Loucy (cell line): ENCODE results near the gene ITGB6.

Experiments
- EZH2phosphoT487 ChIP-seq: fragments of 200-600 bp; IDR thresholded peaks from 2 replicates; pipeline ENCODE4 v1.6.1; 2018; ENCODE audit warnings: antibody characterized with exemption, mild to moderate bottlenecking, moderate library complexity, borderline replicate concordance
- TF ChIP-seq, protein P1 (sequence below): fragments of 200-600 bp; sonication (generic); conservative IDR thresholded peaks from 2 replicates; pipeline ENCODE4 v1.5.1; 2014; ENCODE audit warnings: mild to moderate bottlenecking, antibody characterized with exemption, low read length

GRCh38 chr2:160221391-160222276, 21.6 kb upstream of the ITGB6 start:
- TF ChIP-seq, protein P1, sequence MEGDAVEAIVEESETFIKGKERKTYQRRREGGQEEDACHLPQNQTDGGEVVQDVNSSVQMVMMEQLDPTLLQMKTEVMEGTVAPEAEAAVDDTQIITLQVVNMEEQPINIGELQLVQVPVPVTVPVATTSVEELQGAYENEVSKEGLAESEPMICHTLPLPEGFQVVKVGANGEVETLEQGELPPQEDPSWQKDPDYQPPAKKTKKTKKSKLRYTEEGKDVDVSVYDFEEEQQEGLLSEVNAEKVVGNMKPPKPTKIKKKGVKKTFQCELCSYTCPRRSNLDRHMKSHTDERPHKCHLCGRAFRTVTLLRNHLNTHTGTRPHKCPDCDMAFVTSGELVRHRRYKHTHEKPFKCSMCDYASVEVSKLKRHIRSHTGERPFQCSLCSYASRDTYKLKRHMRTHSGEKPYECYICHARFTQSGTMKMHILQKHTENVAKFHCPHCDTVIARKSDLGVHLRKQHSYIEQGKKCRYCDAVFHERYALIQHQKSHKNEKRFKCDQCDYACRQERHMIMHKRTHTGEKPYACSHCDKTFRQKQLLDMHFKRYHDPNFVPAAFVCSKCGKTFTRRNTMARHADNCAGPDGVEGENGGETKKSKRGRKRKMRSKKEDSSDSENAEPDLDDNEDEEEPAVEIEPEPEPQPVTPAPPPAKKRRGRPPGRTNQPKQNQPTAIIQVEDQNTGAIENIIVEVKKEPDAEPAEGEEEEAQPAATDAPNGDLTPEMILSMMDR = no peak
- TF ChIP-seq EZH2phosphoT487 = no peak
